22Rv1 (cell line): ENCODE results near the gene CTBP1.

Experiments used
- ZFX ChIP-seq: fragments of 450-650 bp; IDR thresholded peaks from 2 replicates; pipeline ENCODE4 v1.6.1; 2017; ENCODE audit warnings: antibody characterized with exemption, borderline replicate concordance
- TF ChIP-seq, protein P1 (sequence below): fragments of 450-650 bp; IDR thresholded peaks from 2 replicates; pipeline ENCODE4 v1.5.1; 2017; ENCODE audit warnings: mild to moderate bottlenecking

DNA sequence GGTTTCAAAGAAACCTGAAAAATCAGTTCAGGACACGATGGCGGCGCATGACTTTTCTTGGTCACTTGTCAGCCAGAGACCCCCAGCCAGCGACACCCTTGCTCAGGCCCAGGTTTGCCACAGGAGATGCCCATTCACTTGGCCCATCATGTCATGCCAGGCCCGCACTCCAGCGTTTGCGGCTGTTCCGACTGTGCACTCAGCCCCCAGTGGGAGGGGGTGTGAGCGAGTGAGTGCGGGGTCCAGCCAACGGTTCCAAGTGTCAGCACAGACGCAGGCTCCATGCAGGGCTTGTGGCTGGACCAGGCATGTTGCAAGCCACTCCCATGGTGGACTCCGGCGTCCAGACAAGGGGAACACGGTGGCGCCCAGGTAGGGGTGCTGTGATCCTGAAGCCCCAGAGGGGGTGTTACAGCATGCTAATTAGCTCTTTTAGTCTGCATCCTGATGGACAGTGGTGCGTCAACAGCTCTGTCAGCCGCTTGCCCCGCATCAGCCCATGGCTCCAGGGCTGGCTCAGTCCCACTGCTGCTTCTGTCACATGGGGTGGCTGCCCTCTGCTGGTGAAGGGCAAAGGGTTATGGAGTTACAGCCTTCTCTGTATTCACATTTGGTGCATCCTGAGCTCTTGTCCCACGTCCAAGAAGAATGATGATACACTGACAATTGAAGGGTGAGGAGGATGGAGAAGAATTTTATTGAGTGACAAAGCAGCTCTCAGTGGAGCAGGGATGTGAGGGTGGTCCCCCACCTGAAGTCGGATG lies 37.0 kb upstream of the CTBP1 start:
- TF ChIP-seq, protein P1, sequence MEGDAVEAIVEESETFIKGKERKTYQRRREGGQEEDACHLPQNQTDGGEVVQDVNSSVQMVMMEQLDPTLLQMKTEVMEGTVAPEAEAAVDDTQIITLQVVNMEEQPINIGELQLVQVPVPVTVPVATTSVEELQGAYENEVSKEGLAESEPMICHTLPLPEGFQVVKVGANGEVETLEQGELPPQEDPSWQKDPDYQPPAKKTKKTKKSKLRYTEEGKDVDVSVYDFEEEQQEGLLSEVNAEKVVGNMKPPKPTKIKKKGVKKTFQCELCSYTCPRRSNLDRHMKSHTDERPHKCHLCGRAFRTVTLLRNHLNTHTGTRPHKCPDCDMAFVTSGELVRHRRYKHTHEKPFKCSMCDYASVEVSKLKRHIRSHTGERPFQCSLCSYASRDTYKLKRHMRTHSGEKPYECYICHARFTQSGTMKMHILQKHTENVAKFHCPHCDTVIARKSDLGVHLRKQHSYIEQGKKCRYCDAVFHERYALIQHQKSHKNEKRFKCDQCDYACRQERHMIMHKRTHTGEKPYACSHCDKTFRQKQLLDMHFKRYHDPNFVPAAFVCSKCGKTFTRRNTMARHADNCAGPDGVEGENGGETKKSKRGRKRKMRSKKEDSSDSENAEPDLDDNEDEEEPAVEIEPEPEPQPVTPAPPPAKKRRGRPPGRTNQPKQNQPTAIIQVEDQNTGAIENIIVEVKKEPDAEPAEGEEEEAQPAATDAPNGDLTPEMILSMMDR = peak; percentile 21; the same call in 1 of the 2 replicates
- no peak for TF ChIP-seq ZFX
